ENCODE data around the gene TXNRD2.
A peak's percentile ranks its signal among the peaks of the same experiment; 100 is the strongest.

The TXNRD2 gene

DNA sequence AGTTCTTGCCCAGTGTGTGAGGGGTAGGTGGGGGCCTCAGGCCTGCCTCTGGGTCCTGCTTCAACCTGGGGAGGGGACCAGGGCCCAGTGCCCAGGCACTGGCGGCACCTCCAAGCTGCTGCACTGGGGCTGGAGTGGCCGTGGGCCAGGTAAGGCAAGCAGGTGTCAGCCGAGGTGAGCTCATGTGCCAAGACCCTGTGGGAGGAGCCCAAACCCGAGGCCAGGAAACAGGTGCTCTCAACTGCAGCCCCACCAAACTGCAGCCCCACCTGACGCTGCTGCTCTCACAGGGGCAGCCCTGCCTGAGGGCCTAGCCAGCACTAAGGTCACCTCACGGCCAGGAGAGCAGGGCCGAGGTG lies 68.9 kb downstream of the TXNRD2 start:
- H3K4me3 ChIP-seq (ENCODE audit: low read depth, low read length) = no peak overlapping the region
- DNase-seq (ENCODE audit: low read depth) = no peak

DNA sequence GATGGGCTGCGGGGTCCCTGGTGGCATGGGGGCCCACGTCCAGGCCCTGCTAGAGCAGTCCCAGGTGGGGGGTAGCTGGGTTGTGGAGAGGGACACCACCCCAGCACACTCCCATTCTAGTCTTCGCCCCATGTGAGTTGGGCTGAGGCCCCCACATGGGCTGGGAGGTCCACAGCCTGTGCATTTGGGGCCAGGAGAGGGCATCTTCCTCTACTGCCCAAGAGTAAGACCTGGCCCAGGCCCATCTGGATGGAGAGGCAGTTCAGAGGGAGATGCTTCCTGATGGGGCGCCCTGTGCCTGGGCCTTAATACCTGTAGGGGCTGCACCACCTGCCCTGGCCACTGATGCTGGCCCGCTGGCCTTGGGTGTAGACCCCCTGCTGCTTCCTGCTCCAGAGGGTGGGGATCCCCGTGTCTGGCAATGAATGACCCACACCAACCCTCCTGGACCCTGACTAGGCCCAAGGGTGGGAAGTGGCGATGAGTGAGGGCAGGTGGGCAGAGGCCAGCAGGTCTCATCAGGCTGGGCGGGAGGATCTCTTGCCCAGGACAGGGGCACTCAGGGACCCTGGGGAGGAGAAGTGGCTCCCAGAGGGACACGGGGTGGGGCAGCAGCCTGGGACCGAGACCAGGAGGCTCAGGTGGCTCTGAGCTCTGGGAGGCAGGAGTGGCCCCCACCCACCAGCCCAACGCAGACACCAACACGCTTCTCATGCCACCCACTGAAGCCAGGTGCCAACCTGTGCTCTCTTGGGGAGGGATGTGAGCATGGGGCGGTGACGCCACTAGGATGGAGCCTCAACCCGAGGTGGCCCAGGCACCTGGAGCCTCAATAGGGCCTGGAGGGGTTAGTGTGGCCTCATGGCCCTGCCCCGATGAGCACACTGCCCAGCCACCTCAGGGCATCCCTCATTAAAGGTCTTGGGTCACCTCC lies 69.5 kb downstream of the TXNRD2 start:
- no peak overlapping the region for H3K4me3 ChIP-seq (ENCODE audit: low read depth, low read length)
- no peak for DNase-seq (ENCODE audit: low read depth)

- no peak overlapping the region for H3K4me3 ChIP-seq (ENCODE audit: low read depth, low read length)
- DNase-seq (ENCODE audit: low read depth) = no peak
Measured at GRCh38 chr22:19871023-19871844, 70.4 kb downstream of the TXNRD2 start.

DNA sequence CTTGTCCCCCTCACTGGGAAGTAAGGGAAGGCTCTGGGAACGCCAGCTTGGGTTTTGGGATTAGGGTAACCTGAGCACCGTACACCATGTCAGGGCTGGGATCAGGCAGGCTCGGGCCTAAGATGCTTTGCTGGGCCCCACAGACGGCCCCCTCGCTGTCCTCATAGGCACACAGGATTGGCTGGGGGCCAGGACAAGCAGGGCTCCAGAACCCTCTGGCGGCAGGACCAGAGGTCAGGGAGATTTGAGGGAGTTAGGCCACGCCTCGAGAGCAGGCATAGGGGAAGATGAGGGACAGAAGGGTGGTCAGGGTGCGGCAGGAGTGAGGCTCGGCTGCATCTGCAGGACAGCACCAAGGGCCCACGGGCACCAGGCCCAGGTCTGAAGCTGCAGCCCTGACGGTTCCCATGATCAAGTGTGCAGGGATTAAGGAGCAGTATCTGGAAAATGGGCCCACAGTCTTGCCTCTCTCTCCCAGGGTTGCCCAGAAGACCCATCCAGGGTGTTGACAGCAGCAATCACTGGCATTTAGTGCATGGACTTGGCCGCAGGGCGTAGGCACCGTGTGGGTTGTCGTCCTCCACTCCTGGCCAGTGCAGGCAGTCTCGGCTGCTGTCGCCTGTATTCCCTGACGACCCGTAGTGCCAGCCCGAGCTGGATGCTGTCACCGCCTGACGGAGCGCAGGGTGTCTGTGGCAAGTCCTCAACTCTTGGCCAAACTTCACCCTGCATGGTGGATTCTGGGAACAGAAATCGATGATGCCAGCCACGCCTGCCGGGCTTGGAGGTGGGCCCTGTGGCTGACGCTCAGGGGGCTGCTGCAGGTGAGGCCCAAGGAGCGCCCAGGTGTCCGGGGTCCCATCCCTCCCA lies 71.2 kb downstream of the TXNRD2 start:
- H3K4me3 ChIP-seq (ENCODE audit: low read depth, low read length) = no peak overlapping the region
- no peak for DNase-seq (ENCODE audit: low read depth)

GRCh38 chr22:19869497-19870152 lies 72.0 kb downstream of the TXNRD2 start:
- H3K4me3 ChIP-seq (ENCODE audit: low read depth, low read length) = no peak overlapping the region
- DNase-seq (ENCODE audit: low read depth) = no peak

DNA sequence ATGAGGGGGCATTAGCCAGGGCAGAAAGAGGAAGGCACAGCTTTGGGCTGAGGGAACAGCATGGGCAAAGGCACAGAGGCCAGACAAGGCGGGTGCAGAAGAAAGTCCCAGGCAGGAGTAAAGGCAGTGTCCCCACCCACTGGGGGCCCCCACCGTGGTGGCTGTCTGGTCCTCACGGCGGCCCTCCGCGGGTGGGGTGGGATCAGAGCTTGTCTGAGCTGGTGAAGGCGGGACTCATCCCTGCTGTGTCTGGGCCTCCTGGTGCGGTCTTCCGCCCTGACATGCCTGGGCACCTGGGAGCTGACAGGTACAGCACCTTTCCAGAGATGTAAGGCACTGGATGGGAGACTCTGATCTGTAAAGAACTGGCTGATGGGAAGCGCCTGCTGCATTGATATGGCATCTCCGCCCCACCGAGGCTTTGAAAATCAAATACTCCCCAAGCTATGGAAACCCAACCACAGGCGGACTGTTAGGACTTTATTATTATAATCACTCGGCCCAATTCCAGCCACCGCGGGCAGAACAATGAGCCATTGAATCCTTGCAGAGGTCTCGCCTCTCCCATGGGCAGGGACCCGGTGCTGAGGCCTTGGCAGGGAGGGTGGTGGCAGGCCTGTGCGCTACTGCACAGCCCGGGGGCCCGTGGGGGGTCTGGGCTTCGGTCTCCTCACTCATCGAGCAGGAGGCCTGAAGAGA lies 72.7 kb downstream of the TXNRD2 start:
- DNase-seq (ENCODE audit: low read depth) = no peak
- H3K4me3 ChIP-seq (ENCODE audit: low read depth, low read length) = no peak overlapping the region

- no peak overlapping the region for H3K4me3 ChIP-seq (ENCODE audit: low read depth, low read length)
- DNase-seq (ENCODE audit: low read depth) = no peak
Measured at GRCh38 chr22:19868333-19868732, 73.3 kb downstream of the TXNRD2 start.

DNA sequence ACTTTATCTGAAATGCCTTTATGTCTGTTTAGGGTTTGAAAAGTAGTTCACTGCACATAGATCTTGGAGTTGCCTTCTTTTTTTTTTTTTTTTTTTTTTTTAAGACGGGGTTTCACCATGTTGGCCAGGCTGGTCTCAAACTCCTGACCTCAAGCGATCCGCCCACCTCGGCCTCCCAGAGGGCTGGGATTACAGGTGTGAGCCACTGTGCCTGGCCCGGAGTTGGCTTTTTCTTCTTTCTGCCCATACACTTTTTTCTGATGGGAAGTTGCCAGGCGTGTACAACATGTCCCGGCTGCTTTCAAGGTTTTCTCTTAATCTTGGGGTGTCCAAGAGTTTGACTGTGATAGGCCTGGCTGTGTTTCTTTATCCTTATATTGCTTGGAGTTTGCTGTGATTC lies 74.0 kb downstream of the TXNRD2 start:
- no peak for DNase-seq (ENCODE audit: low read depth)
- no peak overlapping the region for H3K4me3 ChIP-seq (ENCODE audit: low read depth, low read length)

- H3K4me3 ChIP-seq (ENCODE audit: low read depth, low read length) = no peak overlapping the region
Measured at GRCh38 chr22:19866665-19867009, 75.0 kb downstream of the TXNRD2 start.

DNA sequence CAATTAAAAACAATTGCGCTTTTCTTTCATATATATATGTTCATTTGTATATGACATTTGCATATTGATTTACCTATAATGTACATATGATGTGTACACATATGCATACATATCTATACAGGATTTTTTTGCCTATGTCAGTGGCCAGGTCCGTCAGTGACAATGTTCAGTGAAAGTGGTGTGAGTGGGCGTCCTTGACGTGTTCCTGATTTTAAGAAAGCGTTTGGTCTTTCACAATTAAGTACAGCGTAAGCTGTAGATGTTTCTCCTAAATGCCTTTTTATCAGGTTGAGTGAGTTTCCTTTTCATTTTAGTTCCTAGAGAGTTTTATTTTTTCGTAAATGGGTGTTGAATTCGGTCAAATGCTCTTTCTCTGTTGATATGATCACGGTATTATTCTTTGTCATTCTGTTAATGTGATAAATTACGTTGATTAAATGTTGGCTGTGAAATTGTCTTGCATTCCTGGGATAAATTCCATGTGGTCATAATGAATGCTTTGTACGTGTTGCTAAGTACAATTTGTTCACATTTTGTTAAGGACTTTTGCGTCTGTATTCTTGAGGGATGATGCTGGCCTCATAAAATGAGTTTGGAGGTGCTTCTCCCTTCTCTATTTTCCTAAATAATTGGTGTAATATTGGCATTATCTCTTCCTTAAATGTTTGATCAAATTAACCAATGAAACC lies 76.3 kb downstream of the TXNRD2 start:
- no peak overlapping the region for H3K4me3 ChIP-seq (ENCODE audit: low read depth, low read length)
- DNase-seq (ENCODE audit: low read depth) = no peak

More at GRCh38 chr22:19866665-19867009, 75.0 kb downstream of the TXNRD2 start:
- DNase-seq (ENCODE audit: low read depth) = no peak

- no peak for DNase-seq (ENCODE audit: low read depth)
- no peak overlapping the region for H3K4me3 ChIP-seq (ENCODE audit: low read depth, low read length)
Measured at GRCh38 chr22:19864538-19865106, 77.0 kb downstream of the TXNRD2 start.

GRCh38 chr22:19863571-19863970 lies 78.0 kb downstream of the TXNRD2 start:
- no peak overlapping the region for H3K4me3 ChIP-seq (ENCODE audit: low read depth, low read length)
- DNase-seq (ENCODE audit: low read depth) = no peak

GRCh38 chr22:19862619-19863246 lies 78.9 kb downstream of the TXNRD2 start:
- no peak for DNase-seq (ENCODE audit: low read depth)
- H3K4me3 ChIP-seq (ENCODE audit: low read depth, low read length) = no peak overlapping the region

DNA sequence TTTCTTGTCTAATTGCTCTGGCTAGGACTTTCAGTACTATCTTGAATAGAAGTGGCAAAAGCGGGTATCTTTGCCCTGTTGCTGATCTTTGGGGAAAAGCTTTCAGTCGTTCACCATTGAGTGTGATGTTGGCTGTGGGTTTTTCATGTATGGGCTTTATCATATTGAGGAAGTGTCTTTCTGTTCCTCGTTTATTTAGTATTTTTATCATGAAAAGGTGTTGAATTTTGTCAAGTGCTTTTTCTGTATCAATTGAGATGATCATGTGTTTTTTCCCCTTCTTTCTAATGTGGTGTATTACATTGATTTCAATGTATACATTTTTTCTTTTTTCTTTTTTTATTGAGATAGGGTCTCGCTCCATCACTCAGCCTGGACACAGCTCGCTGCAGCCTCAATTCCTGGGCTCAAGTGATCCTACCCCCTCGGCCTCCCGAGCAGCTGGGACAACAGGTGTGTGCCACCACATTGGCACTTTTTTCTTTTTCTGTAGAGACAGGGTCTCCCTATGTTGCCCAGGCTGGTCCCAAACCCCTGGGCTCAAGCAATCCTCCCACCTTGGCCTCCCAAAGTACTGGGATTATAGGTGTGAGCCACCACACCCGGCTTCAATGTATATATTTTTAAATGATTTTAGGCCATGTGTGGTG lies 81.6 kb downstream of the TXNRD2 start:
- H3K4me3 ChIP-seq (ENCODE audit: low read depth, low read length) = no peak overlapping the region
- DNase-seq (ENCODE audit: low read depth) = no peak

DNA sequence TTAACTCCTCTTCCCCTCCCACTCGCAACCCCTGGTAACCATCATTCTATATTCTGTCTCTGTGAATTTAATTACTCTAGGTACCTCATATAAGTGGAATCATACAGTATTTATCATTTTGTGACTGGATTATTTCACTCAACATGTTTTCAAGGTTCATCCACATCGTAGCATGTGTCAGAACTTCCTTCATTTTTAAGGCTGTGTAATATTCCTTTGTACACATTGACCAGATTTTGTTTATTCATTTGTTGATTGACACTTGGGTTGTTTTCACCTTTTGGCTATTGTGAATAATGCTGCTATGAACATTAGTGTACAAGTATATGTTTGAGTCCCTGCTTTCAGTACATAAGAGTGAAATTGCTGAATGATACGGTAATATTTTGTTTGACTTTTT lies 84.2 kb downstream of the TXNRD2 start:
- DNase-seq (ENCODE audit: low read depth) = no peak
- H3K4me3 ChIP-seq (ENCODE audit: low read depth, low read length) = no peak overlapping the region

DNA sequence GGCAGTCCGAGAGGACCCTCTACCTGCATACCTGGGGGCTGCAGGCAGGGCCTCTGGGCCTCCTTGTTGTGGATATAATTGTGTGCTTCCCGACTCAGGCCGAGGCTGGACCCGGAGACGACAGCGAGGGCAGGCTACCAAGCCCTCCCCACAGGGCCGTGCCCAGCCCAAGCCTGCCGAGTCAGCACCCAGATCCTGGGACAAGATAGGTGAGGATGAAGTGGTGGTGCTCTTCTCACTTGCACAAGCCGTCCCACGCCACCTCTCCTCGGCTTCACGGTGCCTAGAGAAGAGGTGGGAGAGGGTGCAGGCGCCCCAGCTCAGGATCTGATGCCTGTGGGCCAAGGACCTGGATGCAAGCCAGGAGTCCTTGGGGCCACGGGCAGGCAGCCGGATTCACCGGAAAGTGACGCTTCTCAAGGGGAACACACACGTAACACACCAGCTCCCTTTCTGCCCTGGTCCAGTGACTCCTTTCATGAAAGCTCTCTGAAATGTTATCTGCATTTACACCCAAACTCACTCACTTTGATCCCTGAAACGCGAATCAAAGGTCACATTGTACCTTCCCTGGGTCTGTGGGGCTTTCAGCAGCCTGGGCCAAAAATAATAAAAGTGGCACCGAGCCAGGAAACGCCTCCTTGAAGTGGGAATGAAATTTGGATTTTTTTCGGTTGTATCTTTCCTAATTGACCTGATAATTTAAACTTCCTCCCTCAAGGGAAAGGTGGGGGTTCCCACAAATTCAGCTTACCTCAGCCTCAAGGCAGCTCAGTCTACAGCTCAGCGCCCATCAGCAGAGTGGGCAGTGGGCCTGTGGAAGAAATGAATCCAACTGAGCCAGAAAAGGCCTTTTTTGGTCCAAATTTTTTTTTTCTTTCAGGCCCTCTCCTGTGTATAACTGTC lies 85.9 kb downstream of the TXNRD2 start:
- peak overlapping the region; percentile 93 for H3K4me3 ChIP-seq (ENCODE audit: low read depth, low read length)
- no peak for DNase-seq (ENCODE audit: low read depth)

Data from skeletal muscle cell (primary cell).